PC-9 (cell line): ENCODE data around the gene PAQR4. TPM values are rescaled to one million over a fixed set of nuclear protein-coding genes. Genes with fewer than 3 reads are reported as not detected.
A peak's percentile ranks its signal among the peaks of the same experiment; 100 is the strongest.

Experiments used
- BruUV-seq: library from RNA; stranded (reverse); fragments of 400-500 nt; replicated peaks from 2 replicates; lab custom pipeline; 2021; lab: Mats Ljungman, UMichigan
- CTCF ChIA-PET: fragments of 300-600 bp; sonication (Branson Sonifier 250); formaldehyde crosslinking; loops from one replicate; lab custom pipeline; 2022; ENCODE audit warnings: antibody characterized with exemption; lab: Charles Lee
- POLR2A ChIA-PET: fragments of 300-600 bp; sonication (Branson Sonifier 250); formaldehyde crosslinking; loops from one replicate; lab custom pipeline; 2022; ENCODE audit warnings: antibody characterized with exemption; ENCODE audit not compliant: unreplicated experiment; lab: Charles Lee
- DNase-seq, 2 experiments: peaks; one replicate each; pipeline versions ENCODE4 v3.0.0 to v3.0.0-alpha.2; 2015 to 2022; ENCODE audit warnings: mixed read lengths in 1 of 2
- H2AFZ ChIP-seq: fragments of 200-600 bp; sonication (generic); 2 replicates; pipeline ENCODE4 v1.8.1; 2017; ENCODE audit warnings: antibody characterized with exemption
- H3F3A ChIP-seq: fragments of 200-600 bp; sonication (generic); 2 replicates; pipeline ENCODE4 v1.8.1; 2017; ENCODE audit warnings: antibody characterized with exemption, mild to moderate bottlenecking, low read depth; ENCODE audit not compliant: insufficient read depth
- H3K27ac ChIP-seq: fragments of 200-600 bp; sonication (generic); 2 replicates; pipeline ENCODE4 v1.6.1; 2016; ENCODE audit warnings: mixed run types
- H3K27me3 ChIP-seq: fragments of 200-600 bp; sonication (generic); 2 replicates; pipeline ENCODE4 v1.6.1; 2016; ENCODE audit warnings: low read depth, mixed run types; ENCODE audit not compliant: insufficient read depth
- H3K36me3 ChIP-seq: fragments of 200-600 bp; sonication (generic); 2 replicates; pipeline ENCODE4 v1.6.1; 2016; ENCODE audit warnings: low read depth, mixed run types
- H3K4me1 ChIP-seq: fragments of 200-600 bp; sonication (generic); replicated peaks from 2 replicates; pipeline ENCODE4 v1.6.1; 2016; ENCODE audit warnings: mixed run types; ENCODE audit not compliant: insufficient read depth
- H3K4me2 ChIP-seq: fragments of 200-600 bp; sonication (generic); 2 replicates; pipeline ENCODE4 v1.6.1; 2017; ENCODE audit warnings: mixed run types
- H3K4me3 ChIP-seq: fragments of 200-600 bp; sonication (generic); 2 replicates; pipeline ENCODE4 v1.6.1; 2016; ENCODE audit warnings: mixed run types
- H3K79me2 ChIP-seq: fragments of 200-600 bp; sonication (generic); 2 replicates; pipeline ENCODE4 v1.6.1; 2017; ENCODE audit warnings: low read depth, mixed run types
- H3K9me2 ChIP-seq: fragments of 200-600 bp; sonication (generic); 2 replicates; pipeline ENCODE4 v1.8.1; 2017; ENCODE audit warnings: mild to moderate bottlenecking; ENCODE audit not compliant: insufficient read depth
- H3K9me3 ChIP-seq: fragments of 200-600 bp; sonication (generic); 2 replicates; pipeline ENCODE4 v1.8.1; 2016; ENCODE audit warnings: low read depth; ENCODE audit not compliant: insufficient read depth
- H4K20me1 ChIP-seq: fragments of 200-600 bp; sonication (generic); 2 replicates; pipeline ENCODE4 v1.8.1; 2017; ENCODE audit not compliant: insufficient read depth
- CTCF ChIP-seq: fragments of 200-600 bp; sonication (generic); conservative IDR thresholded peaks from 2 replicates; pipeline ENCODE4 v1.6.1; 2017; ENCODE audit warnings: mixed run types, antibody characterized with exemption, mild to moderate bottlenecking, moderate library complexity
- EZH2 ChIP-seq: fragments of 200-600 bp; sonication (generic); IDR thresholded peaks from 2 replicates; pipeline ENCODE4 v1.8.0; 2017; ENCODE audit warnings: antibody characterized with exemption, low read depth
- intact Hi-C: fragments of 100-400 bp; cut with micrococcal nuclease; formaldehyde crosslinking; loops from one replicate; pipeline ENCODE4 v1.10.0; 2022; ENCODE audit not compliant: unreplicated experiment
- total RNA-seq: library from RNA; stranded (reverse); gene quantifications from 2 replicates; pipeline ENCODE4 v1.2.3, GENCODE V29; 2021

Gene PAQR4
- total RNA-seq, 1 experiment from 2014 or later, result 40.7 TPM

- Histone ChIP-seq H3K4me2 (peak overlapping the region; percentile 100), H3K36me3 (peaks cover 11% of the 10 kb centered on the region), H3F3A (peaks cover 44% of the 10 kb centered on the region), H3K9me2 (no peaks in the 10 kb centered on the region), H3K9me3 (no peaks in the 10 kb centered on the region), H3K27me3 (no peaks in the 10 kb centered on the region), H4K20me1 (peaks cover 10% of the 10 kb centered on the region), H3K27ac (peak overlapping the region; percentile 97), H2AFZ (no peak overlapping the region), H3K4me1 (peaks cover 8% of the 10 kb centered on the region), H3K4me3 (peak overlapping the region; percentile 76), H3K79me2 (peaks cover 28% of the 10 kb centered on the region)
- intact Hi-C loops, result loop anchor here (2.0 kb wide), 1 partner anchor 41 kb away; the partner anchor contains the start of gene PKMYT1
- peak; percentile 89 to 95 for DNase-seq
- TF ChIP-seq CTCF (no peak), EZH2 (no peak)
- POLR2A ChIA-PET, result interaction anchor here (0.6 to 5.1 kb wide), 9 partner anchors 9 to 1549 kb away, joined by 3 to 87 read pairs (median 9); partner anchors contain the start of genes CLDN9, KREMEN2, ZNF213 and ZSCAN10
- no TSS peak for BruUV-seq
- CTCF ChIA-PET, result interaction anchor here (0.6 kb wide), 1 partner anchor 12 kb away, joined by 3 read pairs; no protein-coding TSS in a partner anchor
Measured at GRCh38 chr16:3022208-3022683, 53.1 kb downstream of the PAQR4 start.

GRCh38 chr16:3022684-3023414, 53.7 kb downstream of the PAQR4 start:
- peak overlapping the region; percentile 76 for H3K4me3 ChIP-seq
- peaks cover 11% of the 10 kb centered on the region for H3K36me3 ChIP-seq
- DNase-seq, result no peak
- peaks cover 10% of the 10 kb centered on the region for H4K20me1 ChIP-seq
- peaks cover 50% of the 10 kb centered on the region for H3F3A ChIP-seq
- no peaks in the 10 kb centered on the region for H3K27me3 ChIP-seq
- H3K79me2 ChIP-seq, result peaks cover 28% of the 10 kb centered on the region
- peak overlapping the region; percentile 97 for H3K27ac ChIP-seq
- no peak overlapping the region for H2AFZ ChIP-seq
- TF ChIP-seq CTCF (no peak), EZH2 (no peak)
- H3K4me2 ChIP-seq, result peak overlapping the region; percentile 100
- H3K9me3 ChIP-seq, result no peaks in the 10 kb centered on the region
- CTCF ChIA-PET, result interaction anchor here (0.6 to 1.8 kb wide), 3 partner anchors 16 to 34 kb away, joined by 3 to 8 read pairs (median 4); no protein-coding TSS in a partner anchor
- intact Hi-C loops, result loop anchor here (1.0 to 2.0 kb wide), 2 partner anchors 42 to 53 kb away; partner anchors contain the start of gene PKMYT1
- POLR2A ChIA-PET, result interaction anchor here (0.6 to 5.1 kb wide), 13 partner anchors 8 to 1442 kb away, joined by 3 to 87 read pairs (median 6); partner anchors contain the start of genes CLDN9, KREMEN2 and ZSCAN10
- peaks cover 11% of the 10 kb centered on the region for H3K4me1 ChIP-seq
- H3K9me2 ChIP-seq, result no peaks in the 10 kb centered on the region
- TSS peak; percentile 44 for BruUV-seq

Other genes with a start within 250 kb of the PAQR4 start
- 14.8 and 21.2 TPM in 2 replicates for gene PRSS27, start 249.1 kb upstream of the PAQR4 start, total RNA-seq
- 679 and 746 TPM in 2 replicates for gene SRRM2, start 216.7 kb upstream of the PAQR4 start, total RNA-seq
- gene ELOB, start 192.1 kb upstream of the PAQR4 start, total RNA-seq, result 259 and 401 TPM in 2 replicates
- gene PRSS33, start 181.8 kb upstream of the PAQR4 start, total RNA-seq, result 0.23 and 0.33 TPM in 2 replicates
- gene PRSS41, start 170.9 kb upstream of the PAQR4 start, total RNA-seq, result not detected in 2 replicates
- gene PRSS21, start 152.1 kb upstream of the PAQR4 start, total RNA-seq, result 61.2 and 77.4 TPM in 2 replicates
- gene ZG16B, start 139.0 kb upstream of the PAQR4 start, total RNA-seq, result 19.9 and 23.4 TPM in 2 replicates
- gene PRSS22, start 111.2 kb upstream of the PAQR4 start, total RNA-seq, result 98.2 and 99.7 TPM in 2 replicates
- 41.5 and 50.1 TPM in 2 replicates for gene FLYWCH2, start 86.1 kb upstream of the PAQR4 start, total RNA-seq
- gene FLYWCH1, start 57.4 kb upstream of the PAQR4 start, total RNA-seq, result 79.9 and 84.8 TPM in 2 replicates
- 8.4 and 16.2 TPM in 2 replicates for gene KREMEN2, start 5.1 kb upstream of the PAQR4 start, total RNA-seq
- gene PKMYT1, start 11.1 kb downstream of the PAQR4 start, total RNA-seq, result 105 and 112 TPM in 2 replicates
- 14.3 and 16.4 TPM in 2 replicates for gene CLDN9, start 43.6 kb downstream of the PAQR4 start, total RNA-seq
- 0.26 and 0.38 TPM in 2 replicates for gene CLDN6, start 48.8 kb downstream of the PAQR4 start, total RNA-seq
- gene TNFRSF12A, start 51.0 kb downstream of the PAQR4 start, total RNA-seq, result 226 and 242 TPM in 2 replicates
- gene HCFC1R1, start 54.6 kb downstream of the PAQR4 start, total RNA-seq, result 118 and 186 TPM in 2 replicates
- 69.9 and 109 TPM in 2 replicates for gene THOC6, start 54.7 kb downstream of the PAQR4 start, total RNA-seq
- gene BICDL2, start 67.6 kb downstream of the PAQR4 start, total RNA-seq, result 57.9 and 68.7 TPM in 2 replicates
- 0.28 and 0.83 TPM in 2 replicates for gene MMP25, start 77.2 kb downstream of the PAQR4 start, total RNA-seq
- gene IL32, start 96.3 kb downstream of the PAQR4 start, total RNA-seq, result 1.5 and 2.2 TPM in 2 replicates
- gene ZSCAN10, start 129.9 kb downstream of the PAQR4 start, total RNA-seq, result 0.23 TPM in 1 of 2 replicates, not detected in the other
- gene ZNF205, start 143.2 kb downstream of the PAQR4 start, total RNA-seq, result 17.4 and 18.0 TPM in 2 replicates
- 15.9 and 17.7 TPM in 2 replicates for gene ZNF213, start 165.7 kb downstream of the PAQR4 start, total RNA-seq
- 1.2 and 1.4 TPM in 2 replicates for gene OR1F1, start 218.9 kb downstream of the PAQR4 start, total RNA-seq